Natural killer cell (primary cell): ENCODE measurements around the gene LEF1. TPM values are rescaled to one million over a fixed set of nuclear protein-coding genes. Genes with fewer than 3 reads are reported as not detected.

Source experiments
- ATAC-seq, 3 donors: fragments of 150-1000 bp in 2 of 3; fragments of 200-7000 bp in 1 of 3; cut with Tn5 transposase; 1 replicate in 1 of 3; 2 replicates in 2 of 3; pipeline ENCODE4 v1.10.0; 2021; ENCODE audit warnings: mild to moderate bottlenecking in 2 of 3, moderate library complexity in 2 of 3
- DNase-seq, 2 donors: peaks; one replicate each; pipeline versions ENCODE4 v3.0.0 to v3.0.0-alpha.2; 2013 to 2021; ENCODE audit warnings: mixed read lengths in 1 of 2
- H3K27ac ChIP-seq: one replicate; pipeline ENCODE4 v1.5.1; 2013; ENCODE audit warnings: mild to moderate bottlenecking, low read length
- H3K27me3 ChIP-seq: one replicate; pipeline ENCODE4 v1.6.1; 2013; ENCODE audit warnings: low read length; ENCODE audit not compliant: control insufficient read depth, insufficient read depth
- H3K36me3 ChIP-seq: one replicate; pipeline ENCODE4 v1.6.1; 2013; ENCODE audit warnings: low read length; ENCODE audit not compliant: control insufficient read depth, insufficient read depth
- H3K4me1 ChIP-seq: one replicate; pipeline ENCODE4 v1.6.1; 2013; ENCODE audit warnings: low read length; ENCODE audit not compliant: control insufficient read depth, insufficient read depth
- H3K4me3 ChIP-seq: one replicate; pipeline ENCODE4 v1.5.1; 2013; ENCODE audit warnings: low read length
- H3K9me3 ChIP-seq: one replicate; pipeline ENCODE4 v1.6.1; 2013; ENCODE audit warnings: low read length; ENCODE audit not compliant: control insufficient read depth, insufficient read depth
- H3K27ac Mint-ChIP-seq, 2 donors: one replicate each; pipeline ENCODE4 v1.8.0; 2022; ENCODE audit warnings: mild to moderate bottlenecking in 2 of 2, mixed read lengths in 2 of 2, moderate library complexity in 1 of 2
- H3K27me3 Mint-ChIP-seq, 2 donors: one replicate each; pipeline ENCODE4 v1.8.0; 2022; ENCODE audit warnings: low read depth in 2 of 2, mixed read lengths in 2 of 2
- H3K36me3 Mint-ChIP-seq: one replicate; pipeline ENCODE4 v1.8.0; 2022; ENCODE audit warnings: mixed read lengths
- H3K4me1 Mint-ChIP-seq, 2 donors: one replicate each; pipeline ENCODE4 v1.8.0; 2022; ENCODE audit warnings: mixed read lengths in 2 of 2
- H3K4me3 Mint-ChIP-seq: one replicate; pipeline ENCODE4 v1.8.0; 2022; ENCODE audit warnings: mild to moderate bottlenecking, moderate library complexity, mixed read lengths
- H3K9me3 Mint-ChIP-seq, 2 donors: one replicate each; pipeline ENCODE4 v1.8.0; 2022; ENCODE audit warnings: mixed read lengths in 2 of 2
- CTCF ChIP-seq: fragments of 200-600 bp; IDR thresholded peaks from one replicate; pipeline ENCODE4 v1.8.0; 2022; ENCODE audit warnings: antibody characterized with exemption
- WGBS: methylation state at CpG from one replicate; pipeline ENCODE4 v1.1.7; 2013; ENCODE audit warnings: missing lambda C conversion rate; ENCODE audit not compliant: insufficient coverage; 5-methylcytosine and 5-hydroxymethylcytosine counted together
- intact Hi-C: fragments of 100-400 bp; cut with micrococcal nuclease; formaldehyde crosslinking; loops from one replicate; pipeline ENCODE4 v1.14.2; 2022
- total RNA-seq, 4 donors: library from RNA; stranded (reverse); fragments of 120-200 nt in 1 of 4; gene quantifications; one replicate each; pipeline versions ENCODE4 v1.2.3 to v1.2.4, GENCODE V29; 2013 to 2022

Gene LEF1
- total RNA-seq, 3 donors from 2014 or later (not counting 1 experiment from before 2014, with no cell fraction given) = 18.7 to 39.8 (median 24.5) TPM

- no peaks in the 10 kb centered on the region for H3K9me3 ChIP-seq
- H3K36me3 ChIP-seq = no peaks in the 10 kb centered on the region
- H3K27ac ChIP-seq = no peak overlapping the region
- 100% methylated on average over 3 of the region's 5 CpGs for WGBS
- ATAC-seq = no peak
- H3K27me3 ChIP-seq = no peaks in the 10 kb centered on the region
- TF ChIP-seq CTCF = no peak
- Mint-ChIP-seq H3K9me3 (no peaks in the 10 kb centered on the region), H3K4me1 (peaks cover 8 to 13% of the 10 kb centered on the region in 2 donors), H3K27me3 (peaks cover 10 to 18% of the 10 kb centered on the region in 2 donors), H3K27ac (no peak overlapping the region), H3K36me3 (no peaks in the 10 kb centered on the region), H3K4me3 (no peak overlapping the region)
- no peak overlapping the region for H3K4me3 ChIP-seq
- peaks cover 4% of the 10 kb centered on the region for H3K4me1 ChIP-seq
- intact Hi-C loops = no loop called here
- no peak for DNase-seq
Observed at GRCh38 chr4:108103099-108103862, 65.5 kb downstream of the LEF1 start.

- H3K9me3 ChIP-seq = no peaks in the 10 kb centered on the region
- H3K4me1 ChIP-seq = no peaks in the 10 kb centered on the region
- no peaks in the 10 kb centered on the region for H3K27me3 ChIP-seq
- ATAC-seq (no peak), DNase-seq (no peak)
- H3K4me3 ChIP-seq = no peak overlapping the region
- peaks cover 4 to 7% of the 10 kb centered on the region in 2 donors for H3K27me3 Mint-ChIP-seq
- WGBS = no CpG with 5 or more reads among the region's 1 CpG
- no peak overlapping the region for H3K27ac Mint-ChIP-seq
- TF ChIP-seq CTCF = no peak
- no peaks in the 10 kb centered on the region for H3K36me3 ChIP-seq
- no peaks in the 10 kb centered on the region for H3K9me3 Mint-ChIP-seq
- peaks cover 0 to 5% of the 10 kb centered on the region in 2 donors for H3K4me1 Mint-ChIP-seq
- H3K27ac ChIP-seq = no peak overlapping the region
- no peaks in the 10 kb centered on the region for H3K36me3 Mint-ChIP-seq
- intact Hi-C loops = no loop called here
- no peak overlapping the region for H3K4me3 Mint-ChIP-seq
Observed at GRCh38 chr4:108100827-108101226, 67.9 kb downstream of the LEF1 start.

GRCh38 chr4:108099838-108100237 is 68.9 kb downstream of the LEF1 start:
- Histone ChIP-seq H3K4me1 (no peaks in the 10 kb centered on the region), H3K36me3 (no peaks in the 10 kb centered on the region), H3K9me3 (no peaks in the 10 kb centered on the region), H3K27me3 (no peaks in the 10 kb centered on the region), H3K27ac (no peak overlapping the region), H3K4me3 (no peak overlapping the region)
- Mint-ChIP-seq H3K27ac (no peak overlapping the region), H3K9me3 (no peaks in the 10 kb centered on the region), H3K4me1 (peaks cover 0 to 5% of the 10 kb centered on the region in 2 donors), H3K4me3 (no peak overlapping the region), H3K27me3 (peaks cover 0 to 10% of the 10 kb centered on the region in 2 donors), H3K36me3 (no peaks in the 10 kb centered on the region)
- DNase-seq (no peak), ATAC-seq (no peak)
- intact Hi-C loops = no loop called here
- no peak for TF ChIP-seq CTCF
- WGBS = 100% methylated on average over 1 of the region's 1 CpG
